ENCODE data around the gene RASL10A.

- TF ChIP-seq CTCF (conservative IDR thresholded peaks at IDR 0.05 in 1 of 2, IDR thresholded peaks at IDR 0.05 in 1 of 2; ENCODE audit: low read depth in 1 of 2, low read length in 2 of 2) (no peak), EZH2 (IDR thresholded peaks at IDR 0.05; ENCODE audit: low read length, missing control alignments) (peak; percentile 88)
Observed at GRCh38 chr22:29314537-29315285, 786 bp downstream of the RASL10A start.

Data from fibroblast of lung (primary cell).